GM18526 (cell line): ENCODE results near the gene SETD7.

Source experiments
- POLR2A ChIP-seq: IDR thresholded peaks from 3 replicates; pipeline ENCODE4 v1.6.1; 2011; ENCODE audit not compliant: insufficient read length; ENCODE audit errors: extremely low read depth

SETD7 gene

DNA sequence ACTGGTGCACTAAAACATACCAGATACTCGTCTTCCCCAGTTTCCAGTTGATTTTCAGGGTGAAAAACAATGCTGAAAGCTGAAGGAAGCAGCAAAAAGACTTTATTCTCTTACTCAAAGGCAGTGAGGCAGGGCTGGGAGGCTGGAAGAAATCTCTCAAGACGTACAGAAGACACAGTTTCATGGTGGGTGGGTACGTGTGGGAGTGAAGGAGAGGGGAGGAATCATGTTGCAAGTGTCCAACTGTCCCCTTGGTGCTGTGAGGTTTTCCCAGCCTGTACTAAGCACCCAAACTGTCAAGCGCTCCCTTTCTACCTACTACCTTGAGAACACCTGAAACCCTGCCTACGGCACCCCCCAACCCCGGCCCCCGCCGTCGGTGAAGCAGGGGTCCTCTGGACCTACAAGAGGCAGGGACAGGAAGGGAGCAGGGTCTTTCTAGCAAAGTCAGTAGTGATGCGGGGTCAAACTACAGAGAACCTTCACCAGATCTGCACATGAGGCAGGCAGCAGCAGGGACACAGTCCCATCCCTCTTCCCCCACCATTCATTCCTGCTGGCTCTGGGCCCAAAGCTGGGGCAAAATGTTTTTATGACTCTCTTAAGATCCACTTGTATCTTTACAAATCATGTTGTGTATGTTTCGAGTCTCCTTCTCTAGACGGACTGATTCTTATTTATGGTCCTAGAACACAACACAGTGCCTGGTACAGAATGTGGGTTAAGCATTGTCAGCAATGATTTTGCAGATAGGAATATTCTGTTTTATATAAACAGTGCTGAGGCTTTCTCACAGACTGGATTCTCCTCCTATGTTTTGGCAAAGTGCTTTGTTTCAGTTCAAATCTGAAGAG is 2.4 kb upstream of the SETD7 start:
- TF ChIP-seq POLR2A: no peak

- no peak for TF ChIP-seq POLR2A
Measured at GRCh38 chr4:139557556-139558110, 1.6 kb upstream of the SETD7 start.

- TF ChIP-seq POLR2A: no peak
Measured at GRCh38 chr4:139556724-139557555, 921 bp upstream of the SETD7 start.

GRCh38 chr4:139555705-139556070 is 331 bp downstream of the SETD7 start:
- no peak for TF ChIP-seq POLR2A

- no peak for TF ChIP-seq POLR2A
Measured at GRCh38 chr4:139554893-139555704, 920 bp downstream of the SETD7 start.

- no peak for TF ChIP-seq POLR2A
Measured at GRCh38 chr4:139554642-139554892, 1.5 kb downstream of the SETD7 start.

DNA sequence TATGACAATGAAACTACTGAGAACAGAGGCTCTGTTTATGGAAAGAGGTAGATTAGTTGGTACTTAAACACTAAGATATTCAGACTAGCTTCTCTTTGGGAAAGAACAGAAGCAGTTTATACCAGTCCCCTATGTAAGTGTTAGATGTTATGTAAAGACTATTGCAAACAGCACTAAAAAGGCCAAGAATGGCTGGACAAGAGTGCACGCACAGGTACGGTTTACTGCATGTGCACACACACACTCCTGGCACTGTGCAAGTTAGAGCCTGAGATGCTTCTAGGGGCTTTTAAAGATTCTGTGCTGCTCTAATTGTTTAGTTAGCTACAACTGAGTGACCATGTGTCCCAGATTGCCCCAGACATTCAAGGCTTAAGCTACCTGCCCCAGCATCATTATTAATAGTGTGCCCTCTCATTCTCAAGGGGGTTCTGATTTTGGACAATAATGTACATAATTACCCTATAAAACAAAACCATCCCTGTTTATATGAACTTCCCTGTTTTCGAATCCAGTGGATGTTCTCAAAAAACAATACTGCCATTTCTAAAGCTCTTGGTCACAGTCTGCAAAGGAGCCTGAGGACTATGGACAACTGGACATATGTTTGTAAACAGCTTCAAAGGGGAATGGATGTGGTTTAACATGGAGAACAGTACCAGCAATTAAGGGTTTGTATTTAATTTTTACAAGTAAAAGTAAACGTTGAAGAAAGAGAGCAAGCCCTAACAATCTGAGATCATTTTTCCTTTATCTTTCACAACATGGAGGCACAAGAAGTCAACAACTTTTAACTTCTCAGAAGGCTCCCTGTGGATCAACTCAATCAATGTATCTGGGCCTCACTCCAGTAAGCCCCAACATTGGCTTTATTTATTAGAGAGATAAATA is 2.0 kb downstream of the SETD7 start:
- no peak for TF ChIP-seq POLR2A

DNA sequence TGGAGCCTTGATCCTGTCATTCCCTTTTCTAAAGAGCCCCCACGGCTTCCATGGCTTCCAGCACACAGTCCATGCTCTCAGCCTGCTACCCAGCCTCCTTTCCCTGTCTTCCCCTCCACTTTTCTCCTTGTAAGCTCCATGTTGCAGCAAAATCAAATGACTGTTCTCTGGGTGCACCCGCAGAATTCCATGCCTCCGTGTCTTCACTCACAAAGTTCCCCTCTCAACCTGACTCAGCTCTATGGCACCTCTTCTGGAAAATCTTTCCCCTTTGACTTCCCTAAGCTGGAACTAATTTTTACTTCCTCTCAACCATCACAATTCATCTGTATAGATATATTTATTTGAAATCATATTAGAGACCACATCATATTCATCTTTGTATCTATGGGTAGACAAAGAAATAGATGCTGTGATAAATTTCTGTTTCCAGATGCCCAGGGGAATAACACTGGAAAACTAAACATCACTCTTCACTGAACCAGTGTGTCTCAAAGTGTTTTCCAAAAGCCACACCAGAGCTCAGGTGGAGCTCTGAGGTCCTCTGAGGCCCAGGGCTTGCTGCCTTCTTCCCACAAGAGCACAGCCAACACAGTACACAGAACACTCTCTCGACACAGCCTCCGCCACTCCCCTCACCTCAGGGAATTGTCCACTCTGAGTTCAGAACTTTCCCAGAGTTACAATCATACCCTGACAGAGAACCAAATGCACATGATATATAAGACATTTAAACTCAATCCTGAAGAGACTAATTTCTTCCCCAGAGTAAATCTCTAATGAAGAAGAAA is 3.3 kb downstream of the SETD7 start:
- no peak for TF ChIP-seq POLR2A

DNA sequence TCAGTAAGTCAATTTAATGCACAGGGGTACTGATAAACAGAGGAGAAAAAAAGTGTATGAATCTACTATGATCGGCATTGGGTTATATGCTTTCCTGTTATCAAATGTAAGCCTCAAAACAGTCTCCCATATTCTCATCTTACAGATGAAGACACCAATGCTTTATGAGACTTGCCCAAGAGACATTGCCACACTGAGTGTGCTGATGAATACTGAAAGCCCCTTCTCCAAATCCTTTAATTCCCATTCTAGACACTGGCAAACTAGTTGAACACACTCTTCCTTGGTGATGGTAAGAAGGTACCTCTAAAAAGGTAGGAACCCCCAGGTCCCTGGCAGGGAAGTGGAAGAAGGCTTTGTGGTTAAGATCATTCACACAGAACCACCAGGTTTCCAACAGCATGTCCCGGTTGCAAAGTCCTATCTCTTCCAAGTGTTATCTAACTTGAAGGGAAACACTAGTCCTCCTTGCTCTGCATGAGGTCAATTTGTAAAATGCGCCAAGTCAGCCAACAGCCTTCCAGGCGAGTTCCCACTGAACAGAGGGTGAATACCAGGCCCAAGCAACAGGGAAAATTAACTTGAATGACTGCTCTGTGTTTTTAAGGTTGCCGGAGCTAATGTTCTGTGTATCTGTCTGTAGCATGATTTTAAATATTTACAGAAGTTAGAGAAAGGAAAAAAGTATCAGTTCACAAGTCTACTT is 5.1 kb downstream of the SETD7 start:
- no peak for TF ChIP-seq POLR2A

DNA sequence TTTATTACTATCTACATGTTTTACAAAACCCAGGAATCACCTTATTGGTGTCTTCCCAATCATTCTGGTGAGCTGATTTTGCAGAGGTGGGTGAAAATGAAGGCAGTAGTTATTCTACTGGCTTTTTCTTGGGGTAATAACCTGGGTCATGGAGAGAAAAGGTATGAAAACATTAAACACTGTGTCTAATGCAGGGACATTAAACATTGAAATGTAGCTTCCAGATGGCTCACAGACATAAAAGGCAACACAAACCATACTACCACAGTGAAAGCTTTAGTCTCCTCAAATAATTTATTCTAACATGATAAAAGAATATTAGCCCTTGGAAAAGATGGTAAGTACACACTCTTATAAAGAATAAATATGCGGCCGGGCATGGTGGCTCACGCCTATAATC is 8.0 kb downstream of the SETD7 start:
- no peak for TF ChIP-seq POLR2A

GRCh38 chr4:139540632-139541031 is 15.4 kb downstream of the SETD7 start:
- no peak for TF ChIP-seq POLR2A

- TF ChIP-seq POLR2A: no peak
Measured at GRCh38 chr4:139540161-139540560, 15.9 kb downstream of the SETD7 start.

- no peak for TF ChIP-seq POLR2A
Measured at GRCh38 chr4:139537292-139537691, 18.7 kb downstream of the SETD7 start.
